HG03342 (cell line): ENCODE results near the gene SKA1.
"Not testable (repeated sequence)": the region's sequence is repeated elsewhere in the genome, so short reads cannot be mapped to it uniquely, and the experiment has no call there.

Experiments
- ATAC-seq: cut with Tn5 transposase; IDR thresholded peaks from one replicate; pipeline ENCODE4 v1.9.1; 2021; ENCODE audit warnings: mild to moderate bottlenecking, moderate library complexity; ENCODE audit not compliant: unreplicated experiment

SKA1 gene

DNA sequence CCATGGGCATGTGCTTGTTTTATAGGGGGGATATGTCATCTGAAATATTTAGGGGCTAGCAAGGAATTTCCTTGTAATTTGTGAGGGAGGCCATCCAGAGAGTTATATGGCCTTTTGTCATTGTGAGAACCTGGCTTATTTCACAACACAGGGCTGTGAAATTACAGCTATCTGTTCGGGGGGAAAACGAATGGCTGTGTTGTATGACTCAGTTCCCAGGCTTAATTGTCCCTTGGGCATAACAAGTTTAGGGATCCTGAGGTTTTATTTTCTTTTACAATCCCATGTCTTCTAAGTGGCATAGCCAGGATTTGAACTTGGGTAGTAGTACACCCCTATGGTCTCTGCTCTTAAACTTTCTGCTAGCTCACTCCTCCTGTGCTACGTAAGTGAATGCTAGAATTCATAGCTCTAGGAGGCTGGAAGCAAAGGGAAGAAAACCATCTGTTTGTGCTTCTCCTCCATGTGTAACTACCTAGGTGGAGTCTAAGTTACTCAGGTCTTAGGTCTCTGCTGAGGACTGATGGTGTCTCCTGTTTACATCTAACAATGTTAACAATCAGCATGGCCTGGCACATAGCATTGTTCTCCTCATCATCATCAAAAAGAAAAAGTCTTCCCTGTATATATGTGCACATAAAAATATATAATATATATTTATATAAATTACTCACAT, 53.8 kb downstream of the SKA1 start:
- no peak for ATAC-seq

GRCh38 chr18:50429207-50429948, 54.5 kb downstream of the SKA1 start:
- ATAC-seq = no peak

- no peak for ATAC-seq
These were observed 58.1 kb downstream of the SKA1 start for GRCh38 chr18:50432915-50433314.

DNA sequence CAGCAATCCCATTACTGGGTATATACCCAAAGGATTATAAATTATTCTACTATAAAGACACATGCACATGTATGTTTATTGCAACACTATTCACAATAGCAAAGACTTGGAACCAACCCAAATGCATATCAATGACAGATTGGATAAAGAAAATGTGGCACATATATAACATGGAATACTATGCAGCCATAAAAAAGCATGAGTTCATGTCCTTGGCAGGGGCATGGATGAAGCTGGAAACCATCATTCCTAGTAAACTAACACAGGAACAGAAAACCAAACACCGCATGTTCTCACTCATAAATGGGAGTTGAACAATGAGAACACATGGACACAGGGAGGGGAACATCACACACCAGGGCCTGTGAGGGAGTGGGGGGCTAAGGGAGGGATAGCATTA, 61.9 kb downstream of the SKA1 start:
- ATAC-seq = not testable (repeated sequence)

DNA sequence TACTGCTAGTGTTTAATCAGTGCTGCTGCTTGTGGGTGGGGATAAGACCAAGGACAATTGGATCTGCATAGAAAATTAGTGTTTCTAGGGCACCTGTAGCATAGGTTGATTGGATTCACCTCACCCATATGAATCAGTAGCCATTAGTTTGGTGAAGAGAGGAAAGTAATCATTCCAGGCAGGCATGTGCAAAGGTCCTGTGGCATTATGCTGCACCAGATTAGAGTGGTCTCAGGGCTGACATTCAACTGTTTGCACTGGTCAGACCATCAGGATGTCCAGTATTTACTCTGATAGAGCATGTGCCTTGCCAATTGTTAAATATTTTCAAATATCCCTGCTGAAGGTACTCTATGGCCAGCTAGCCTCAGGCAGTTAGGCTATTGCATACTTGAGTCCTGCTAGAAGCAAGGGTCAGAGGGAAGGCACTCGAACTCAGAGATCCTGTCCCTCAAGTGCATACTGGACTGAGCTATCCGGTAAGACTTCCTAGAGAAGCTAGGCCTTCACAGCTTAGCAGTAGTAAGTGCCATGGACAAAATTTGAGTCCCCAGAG, 64.7 kb downstream of the SKA1 start:
- ATAC-seq = no peak

GRCh38 chr18:50441016-50441415, 66.2 kb downstream of the SKA1 start:
- no peak for ATAC-seq

GRCh38 chr18:50441501-50441900, 66.7 kb downstream of the SKA1 start:
- no peak for ATAC-seq
